ENCODE measurements around the gene SVIL.

- no peak for TF ChIP-seq YY1 (IDR thresholded peaks at IDR 0.05)
- no peak for TF ChIP-seq CTCF (IDR thresholded peaks at IDR 0.05; ENCODE audit: low read depth, low read length, missing input control)
- TF ChIP-seq EGR1 (IDR thresholded peaks at IDR 0.05; ENCODE audit: low read depth in 2 of 2), result no peak
- TF ChIP-seq FOXA1 (IDR thresholded peaks at IDR 0.05), result no peak
- TF ChIP-seq REST (IDR thresholded peaks at IDR 0.05), result no peak
- TF ChIP-seq ATF3 (IDR thresholded peaks at IDR 0.05), result no peak
- TF ChIP-seq RAD21 (IDR thresholded peaks at IDR 0.05), result no peak
Measured at GRCh38 chr10:29522061-29522855, 112.5 kb downstream of the SVIL start.
